Thyroid gland (tissue), 4 donors: Measurements from ENCODE around the gene HEXD.

ENCODE experiments used
- POLR2A ChIP-seq, 2 donors: fragments of 450-650 bp; IDR thresholded peaks; one replicate each; pipeline ENCODE4 v1.6.1; 2017; ENCODE audit warnings: antibody characterized with exemption in 2 of 2, mild to moderate bottlenecking in 2 of 2, moderate library complexity in 1 of 2
- TF ChIP-seq, protein P1 (sequence below), 6 experiments: fragments of 200-600 bp in 3 of 6; fragments of 450-650 bp in 3 of 6; sonication (generic) in 3 of 6; IDR thresholded peaks; one replicate each; pipeline ENCODE4 v1.5.1; 2016 to 2019; ENCODE audit warnings: antibody characterized with exemption in 6 of 6, mild to moderate bottlenecking in 2 of 6, inconsistent platforms in 1 of 6, moderate library complexity in 1 of 6

DNA sequence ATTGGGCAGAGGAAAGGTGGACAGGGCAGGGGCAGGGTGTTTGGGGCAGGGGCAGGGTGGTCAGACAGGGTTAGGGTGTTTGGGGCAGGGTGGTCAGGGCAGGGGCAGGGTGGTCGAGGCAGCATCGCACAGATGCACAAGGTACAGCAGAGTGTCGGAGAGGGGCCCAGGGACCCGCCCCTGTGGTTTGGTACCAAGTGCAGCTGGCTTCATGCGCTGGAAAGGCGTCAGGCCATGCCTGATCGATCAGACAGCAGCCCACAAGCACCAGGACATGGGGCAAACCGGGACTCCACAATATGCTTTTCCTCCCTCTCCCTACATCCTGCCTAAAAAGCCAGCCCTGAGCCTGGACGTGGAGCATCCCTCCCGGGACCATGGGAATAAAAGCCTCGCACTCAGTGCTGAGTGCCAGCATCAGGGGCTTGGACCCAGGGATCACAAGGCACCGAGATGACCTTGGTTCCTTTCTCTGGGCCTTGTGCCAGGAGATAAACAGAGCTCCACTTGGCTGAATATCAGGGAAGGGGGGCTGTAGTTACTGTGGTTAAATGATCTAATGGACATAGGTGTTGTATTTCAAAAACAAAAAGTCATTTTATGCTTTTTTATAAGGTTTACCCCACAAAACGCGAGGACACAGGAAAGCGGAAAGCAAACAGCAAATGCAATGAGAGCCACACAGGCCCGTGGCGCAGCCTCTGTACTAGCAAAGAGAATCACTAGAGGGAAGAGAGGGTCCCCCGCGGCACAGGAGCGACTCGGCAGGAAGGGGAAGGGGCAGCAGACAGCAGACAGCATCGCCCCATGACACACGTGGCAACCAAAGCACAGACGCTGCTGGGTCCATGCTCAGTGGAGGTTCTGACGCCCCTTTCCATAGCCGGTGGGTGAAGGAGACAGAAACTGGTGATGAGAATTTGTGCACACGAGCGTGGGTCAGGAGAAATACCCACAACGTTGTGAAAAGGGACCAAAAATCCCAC, 5.3 kb upstream of the HEXD start:
- TF ChIP-seq, protein P1, sequence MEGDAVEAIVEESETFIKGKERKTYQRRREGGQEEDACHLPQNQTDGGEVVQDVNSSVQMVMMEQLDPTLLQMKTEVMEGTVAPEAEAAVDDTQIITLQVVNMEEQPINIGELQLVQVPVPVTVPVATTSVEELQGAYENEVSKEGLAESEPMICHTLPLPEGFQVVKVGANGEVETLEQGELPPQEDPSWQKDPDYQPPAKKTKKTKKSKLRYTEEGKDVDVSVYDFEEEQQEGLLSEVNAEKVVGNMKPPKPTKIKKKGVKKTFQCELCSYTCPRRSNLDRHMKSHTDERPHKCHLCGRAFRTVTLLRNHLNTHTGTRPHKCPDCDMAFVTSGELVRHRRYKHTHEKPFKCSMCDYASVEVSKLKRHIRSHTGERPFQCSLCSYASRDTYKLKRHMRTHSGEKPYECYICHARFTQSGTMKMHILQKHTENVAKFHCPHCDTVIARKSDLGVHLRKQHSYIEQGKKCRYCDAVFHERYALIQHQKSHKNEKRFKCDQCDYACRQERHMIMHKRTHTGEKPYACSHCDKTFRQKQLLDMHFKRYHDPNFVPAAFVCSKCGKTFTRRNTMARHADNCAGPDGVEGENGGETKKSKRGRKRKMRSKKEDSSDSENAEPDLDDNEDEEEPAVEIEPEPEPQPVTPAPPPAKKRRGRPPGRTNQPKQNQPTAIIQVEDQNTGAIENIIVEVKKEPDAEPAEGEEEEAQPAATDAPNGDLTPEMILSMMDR (IDR thresholded peaks at IDR 0.05) = no peak
- TF ChIP-seq POLR2A (IDR thresholded peaks at IDR 0.05) = no peak
